ENCODE data around the gene EDEM1. TPM values are rescaled to one million over a fixed set of nuclear protein-coding genes. Genes with fewer than 3 reads are reported as not detected.

The EDEM1 gene
- total RNA-seq, 4 donors from 2014 or later, result 25.1 to 48.4 (median 37.7) TPM

DNA sequence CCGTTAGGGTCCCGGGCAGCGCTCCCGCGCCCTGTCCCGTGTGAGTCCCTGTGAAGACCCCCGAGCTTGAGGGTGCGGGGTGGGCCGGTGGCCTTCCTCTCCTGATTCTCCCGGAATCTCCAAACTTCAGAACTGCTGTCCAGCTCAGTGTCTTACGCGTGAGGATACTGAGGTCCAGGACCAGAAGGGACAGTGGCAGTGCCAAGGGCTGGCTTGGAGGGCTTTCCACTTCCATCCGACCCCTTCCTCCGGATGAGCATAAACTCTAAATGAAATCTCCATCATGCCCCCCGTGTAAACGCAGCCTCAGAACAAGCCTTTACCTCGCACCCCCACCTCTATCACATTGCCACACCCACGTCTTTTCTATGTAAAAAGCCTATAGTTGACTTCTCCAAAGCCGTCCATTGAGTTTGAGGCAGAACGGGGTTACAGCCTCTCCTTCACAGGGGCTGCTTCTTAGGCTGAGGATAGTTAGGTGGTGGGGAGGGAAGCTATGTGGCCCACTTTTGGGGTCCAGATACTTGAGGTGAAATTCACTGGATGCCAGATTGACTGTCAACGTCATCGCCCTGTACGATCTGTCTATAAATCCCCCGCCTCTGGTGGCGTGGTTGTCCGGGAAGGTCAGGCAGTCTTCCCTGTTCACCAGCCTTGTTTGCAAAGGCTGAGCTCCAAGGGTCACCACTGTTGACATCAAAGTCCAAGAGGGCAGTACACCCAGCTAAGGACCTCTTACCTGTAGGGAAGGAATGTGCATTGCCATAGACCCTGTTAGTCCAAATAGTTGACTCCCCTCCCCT lies 1.1 kb downstream of the EDEM1 start:
- TF ChIP-seq, protein P1, sequence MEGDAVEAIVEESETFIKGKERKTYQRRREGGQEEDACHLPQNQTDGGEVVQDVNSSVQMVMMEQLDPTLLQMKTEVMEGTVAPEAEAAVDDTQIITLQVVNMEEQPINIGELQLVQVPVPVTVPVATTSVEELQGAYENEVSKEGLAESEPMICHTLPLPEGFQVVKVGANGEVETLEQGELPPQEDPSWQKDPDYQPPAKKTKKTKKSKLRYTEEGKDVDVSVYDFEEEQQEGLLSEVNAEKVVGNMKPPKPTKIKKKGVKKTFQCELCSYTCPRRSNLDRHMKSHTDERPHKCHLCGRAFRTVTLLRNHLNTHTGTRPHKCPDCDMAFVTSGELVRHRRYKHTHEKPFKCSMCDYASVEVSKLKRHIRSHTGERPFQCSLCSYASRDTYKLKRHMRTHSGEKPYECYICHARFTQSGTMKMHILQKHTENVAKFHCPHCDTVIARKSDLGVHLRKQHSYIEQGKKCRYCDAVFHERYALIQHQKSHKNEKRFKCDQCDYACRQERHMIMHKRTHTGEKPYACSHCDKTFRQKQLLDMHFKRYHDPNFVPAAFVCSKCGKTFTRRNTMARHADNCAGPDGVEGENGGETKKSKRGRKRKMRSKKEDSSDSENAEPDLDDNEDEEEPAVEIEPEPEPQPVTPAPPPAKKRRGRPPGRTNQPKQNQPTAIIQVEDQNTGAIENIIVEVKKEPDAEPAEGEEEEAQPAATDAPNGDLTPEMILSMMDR (IDR thresholded peaks at IDR 0.05; ENCODE audit: low read depth), result no peak

DNA sequence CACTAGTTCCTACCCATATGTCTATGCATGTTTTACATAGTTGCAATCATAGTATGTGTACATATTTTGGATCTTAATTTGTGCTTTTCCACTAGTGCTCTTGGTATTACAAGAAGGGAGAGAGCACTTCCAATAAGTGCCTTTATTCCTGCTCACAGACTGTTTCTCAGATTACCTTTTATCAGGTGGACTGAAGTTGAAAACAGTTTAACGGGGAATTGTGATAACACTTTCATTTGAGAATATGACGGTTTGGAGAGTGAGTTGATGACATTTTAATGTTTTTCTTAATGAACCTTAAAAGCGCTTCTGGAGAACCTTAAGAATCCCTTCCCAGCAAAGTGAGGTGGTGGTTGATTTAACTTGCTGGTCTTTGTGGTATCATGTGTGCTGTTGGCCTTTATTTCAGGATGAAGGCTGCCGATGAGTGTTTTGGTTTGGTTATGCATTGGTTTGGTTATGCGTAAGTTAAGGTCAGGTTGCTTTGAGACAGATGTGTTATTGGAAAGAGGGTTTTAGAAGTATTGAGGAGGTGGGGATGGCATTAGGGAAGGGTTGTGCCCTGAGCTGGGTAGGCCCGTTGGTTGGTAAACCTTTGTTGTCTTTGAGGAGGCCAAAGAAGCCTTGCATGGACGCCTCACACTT lies 2.8 kb downstream of the EDEM1 start:
- TF ChIP-seq, protein P1 (IDR thresholded peaks at IDR 0.05; ENCODE audit: low read depth), result no peak

DNA sequence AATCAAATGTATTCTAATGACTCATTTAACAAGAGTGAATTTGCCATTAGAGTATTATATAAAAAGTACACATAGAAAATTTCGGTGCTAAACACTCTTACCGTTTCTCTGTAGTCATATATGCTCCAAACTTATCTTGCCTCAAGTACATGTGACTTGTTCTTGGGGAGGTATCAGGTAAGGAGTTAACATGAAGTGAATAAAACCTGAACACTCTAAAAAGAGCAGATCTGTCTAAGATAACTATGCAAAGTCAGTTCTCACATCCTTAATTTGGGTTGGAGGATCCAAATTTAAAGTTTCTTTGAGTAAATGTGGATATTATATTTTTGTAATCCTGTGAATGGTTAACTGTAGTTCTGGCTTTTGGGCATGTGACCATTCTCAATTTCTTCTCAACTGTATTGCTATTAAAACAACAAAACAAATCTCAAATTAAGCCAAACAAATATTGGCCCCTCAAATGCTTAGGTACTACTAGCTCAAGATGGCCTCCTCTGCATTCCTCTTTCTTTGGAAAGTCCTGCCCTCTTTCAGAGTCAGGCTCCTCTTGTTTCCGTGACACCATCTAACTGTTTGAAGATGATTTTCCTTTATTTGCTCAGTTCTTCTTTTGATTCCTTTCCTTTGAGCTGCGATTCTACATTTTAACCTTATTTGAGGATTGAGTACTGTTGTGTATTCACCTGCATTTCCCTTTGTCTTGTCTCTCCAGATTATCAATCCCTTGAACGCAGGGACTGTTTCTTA lies 4.2 kb downstream of the EDEM1 start:
- TF ChIP-seq, protein P1 (IDR thresholded peaks at IDR 0.05; ENCODE audit: low read depth), result no peak

DNA sequence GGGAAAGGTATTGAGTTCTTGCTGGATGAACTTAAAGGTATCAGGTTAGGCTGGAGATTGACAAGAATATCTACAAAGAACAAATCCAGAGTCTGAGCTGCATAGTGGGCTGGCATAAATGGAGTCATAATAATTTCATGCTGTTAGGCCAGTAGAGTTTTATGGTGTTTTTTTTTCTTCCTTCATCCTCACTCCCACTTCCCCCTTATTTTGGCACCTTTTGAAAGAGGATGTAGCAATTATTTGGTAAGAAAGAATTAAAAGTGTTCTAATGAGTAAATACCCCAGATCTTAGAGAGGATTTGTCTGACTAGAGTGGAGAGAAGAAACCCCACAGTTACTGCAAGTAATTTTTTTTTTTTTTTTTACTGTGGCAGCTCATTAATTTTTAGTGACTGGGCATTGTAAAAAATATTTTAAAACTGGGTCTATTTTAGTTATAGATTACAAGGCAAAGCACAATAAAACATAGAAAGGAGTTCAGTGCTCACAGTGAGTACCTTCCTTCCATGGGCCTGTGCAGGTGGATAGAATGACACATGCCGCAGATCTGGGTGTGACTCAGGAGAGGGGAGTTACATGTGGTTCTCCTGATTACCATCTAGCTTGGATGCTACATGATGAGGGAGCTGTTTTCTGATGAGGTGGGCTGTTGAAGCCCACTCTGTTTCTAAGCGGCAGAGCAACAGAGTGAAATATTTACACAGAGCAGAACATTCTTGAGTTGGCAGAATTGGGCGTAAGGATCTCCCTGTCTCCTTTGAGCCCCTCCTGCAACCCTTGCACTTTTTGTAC lies 5.3 kb downstream of the EDEM1 start:
- TF ChIP-seq, protein P1 (IDR thresholded peaks at IDR 0.05; ENCODE audit: low read depth), result no peak

DNA sequence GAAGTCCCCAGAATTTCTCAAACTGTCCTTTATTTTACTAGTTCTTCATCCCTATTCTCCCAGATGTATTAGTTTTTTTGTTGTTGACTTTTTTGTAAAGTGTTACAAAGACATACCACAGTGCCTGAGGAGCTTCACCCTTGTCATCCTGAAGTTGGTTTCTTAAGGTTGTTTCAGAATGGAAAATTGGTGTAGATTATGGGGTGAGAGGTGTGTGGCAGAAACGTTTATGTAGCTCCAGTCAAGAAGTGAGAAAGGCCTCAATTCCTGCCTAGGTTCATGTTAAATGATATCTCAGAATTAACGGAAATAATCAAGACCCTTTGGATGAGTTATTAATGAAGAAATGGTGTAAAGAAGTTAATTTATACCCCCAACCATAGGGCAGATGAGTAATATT lies 6.8 kb downstream of the EDEM1 start:
- TF ChIP-seq, protein P1 (IDR thresholded peaks at IDR 0.05; ENCODE audit: low read depth), result no peak

DNA sequence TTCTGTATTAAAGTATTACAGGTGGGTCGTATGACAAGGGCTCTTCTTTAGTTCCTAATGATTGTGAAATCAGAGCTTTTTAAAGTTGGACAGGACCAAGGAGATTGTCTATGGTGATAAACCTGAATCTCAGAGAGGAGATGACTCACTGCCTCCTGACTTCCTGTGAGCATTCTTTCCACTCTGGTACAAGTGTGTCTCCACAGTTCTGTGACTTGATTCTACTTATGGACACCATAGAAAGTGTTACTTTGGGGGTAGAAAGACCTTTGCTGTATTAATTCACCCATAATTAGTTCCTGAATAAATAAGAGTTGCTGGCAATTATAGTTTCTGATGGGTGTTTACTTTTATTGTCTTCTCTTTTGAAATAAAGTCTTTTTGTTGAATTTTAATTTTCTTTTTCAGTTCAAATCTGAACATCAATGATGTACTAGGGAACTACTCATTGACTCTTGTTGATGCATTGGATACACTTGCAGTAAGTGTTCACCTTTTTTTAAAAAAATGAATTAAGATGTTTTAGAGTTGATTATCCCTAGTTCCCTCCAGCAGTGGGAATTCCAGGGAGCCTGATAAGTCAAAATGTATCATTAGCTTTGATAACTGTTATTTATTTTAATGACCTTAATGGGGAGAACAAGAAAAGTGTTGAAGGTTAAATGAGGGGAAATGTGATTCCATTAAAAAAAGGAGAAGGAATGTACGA lies 7.4 kb downstream of the EDEM1 start:
- TF ChIP-seq, protein P1 (IDR thresholded peaks at IDR 0.05; ENCODE audit: low read depth), result no peak

All from subcutaneous adipose tissue (tissue), 4 donors.